Measurements from ENCODE around the gene FAM210B.

DNA sequence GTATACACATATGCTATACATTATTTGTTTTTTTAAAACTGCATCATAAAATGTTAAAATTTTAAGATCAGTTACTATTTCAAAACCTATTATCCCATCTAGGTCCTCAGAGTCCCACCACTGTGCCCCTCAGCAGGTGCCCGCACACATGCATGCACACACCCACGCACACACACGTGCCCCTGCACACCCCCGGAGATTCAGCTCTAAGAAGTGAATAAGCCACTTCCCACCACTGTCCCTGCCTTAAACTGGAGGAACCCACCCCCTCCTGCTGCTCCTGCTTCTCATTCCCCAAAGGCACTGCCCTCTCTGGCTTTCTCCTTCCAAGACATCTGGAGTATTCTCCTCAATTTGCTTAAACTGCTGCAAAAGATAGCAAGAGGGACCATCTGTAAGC lies 5.4 kb upstream of the FAM210B start:
- TF ChIP-seq EZH2 (IDR thresholded peaks at IDR 0.05; ENCODE audit: low read length, missing control alignments), result no peak
- TF ChIP-seq, protein P1, sequence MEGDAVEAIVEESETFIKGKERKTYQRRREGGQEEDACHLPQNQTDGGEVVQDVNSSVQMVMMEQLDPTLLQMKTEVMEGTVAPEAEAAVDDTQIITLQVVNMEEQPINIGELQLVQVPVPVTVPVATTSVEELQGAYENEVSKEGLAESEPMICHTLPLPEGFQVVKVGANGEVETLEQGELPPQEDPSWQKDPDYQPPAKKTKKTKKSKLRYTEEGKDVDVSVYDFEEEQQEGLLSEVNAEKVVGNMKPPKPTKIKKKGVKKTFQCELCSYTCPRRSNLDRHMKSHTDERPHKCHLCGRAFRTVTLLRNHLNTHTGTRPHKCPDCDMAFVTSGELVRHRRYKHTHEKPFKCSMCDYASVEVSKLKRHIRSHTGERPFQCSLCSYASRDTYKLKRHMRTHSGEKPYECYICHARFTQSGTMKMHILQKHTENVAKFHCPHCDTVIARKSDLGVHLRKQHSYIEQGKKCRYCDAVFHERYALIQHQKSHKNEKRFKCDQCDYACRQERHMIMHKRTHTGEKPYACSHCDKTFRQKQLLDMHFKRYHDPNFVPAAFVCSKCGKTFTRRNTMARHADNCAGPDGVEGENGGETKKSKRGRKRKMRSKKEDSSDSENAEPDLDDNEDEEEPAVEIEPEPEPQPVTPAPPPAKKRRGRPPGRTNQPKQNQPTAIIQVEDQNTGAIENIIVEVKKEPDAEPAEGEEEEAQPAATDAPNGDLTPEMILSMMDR (conservative IDR thresholded peaks at IDR 0.05 in 1 of 2, IDR thresholded peaks at IDR 0.05 in 1 of 2; ENCODE audit: low read depth in 1 of 2, low read length in 2 of 2), result no peak
